H1 (cell line): ENCODE measurements around the gene SIPA1L3. TPM values are rescaled to one million over a fixed set of nuclear protein-coding genes. Genes with fewer than 3 reads are reported as not detected.

ENCODE experiments used
- SAP30 ChIP-seq: fragments of 300-600 bp; sonication (generic); IDR thresholded peaks from 2 replicates; pipeline ENCODE4 v1.7.1; 2012; ENCODE audit warnings: low read length, moderate library complexity, mild to moderate bottlenecking, inconsistent platforms; ENCODE audit not compliant: insufficient read depth, insufficient replicate concordance
- polyA plus RNA-seq, 7 experiments: library from polyadenylated mRNA; depleted of rRNA in 3 of 7; stranded (reverse) in 5 of 7; unstranded in 2 of 7; fragments of >200 nt in 5 of 7; fragments of 200-250 nt in 2 of 7; gene quantifications; 1 replicate in 5 of 7; 2 replicates in 1 of 7; 4 replicates in 1 of 7; pipeline versions ENCODE4 v1.2.1 to v1.2.3, GENCODE V29; 2011 to 2013; ENCODE audit warnings: missing spikeins in 2 of 7, mixed read lengths in 2 of 7
- total RNA-seq: library from RNA; stranded (reverse); fragmentation: NEBNext Ultra II Directional; extraction: Animal tissue kit (Norgen Biotek cat#: 25700); gene quantifications from 2 replicates; pipeline ENCODE4 v1.2.1, GENCODE V29; 2021

The SIPA1L3 gene
- total and polyA plus RNA-seq, 2 of the 8 experiments (the other 6 are each of a cell fraction or from before 2014, with no cell fraction given) = 15.0 to 54.9 TPM

GRCh38 chr19:38004521-38005223 lies 97.7 kb downstream of the SIPA1L3 start (continued):
- TF ChIP-seq SAP30 = no peak
